A549 (cell line): Measurements from ENCODE around the gene PREX1. TPM values are rescaled to one million over a fixed set of nuclear protein-coding genes. Genes with fewer than 3 reads are reported as not detected.

Experiments used
- ATAC-seq, 2 experiments: fragments of 200-7000 bp in 1 of 2; fragments of >200 bp in 1 of 2; cut with Nextera tagmentation in 1 of 2; cut with Tn5 transposase in 1 of 2; 3 replicates each; pipeline versions ENCODE4 v1.8.0 to v1.9.1; 2018 to 2020; ENCODE audit warnings: mild to moderate bottlenecking in 1 of 2, moderate library complexity in 1 of 2
- CTCF ChIA-PET: fragments of 300-600 bp; sonication (Branson Sonifier 250); formaldehyde crosslinking; extraction: SDS; loops from one replicate; lab custom pipeline; 2021; ENCODE audit warnings: antibody characterized with exemption, inconsistent platforms; lab: Yijun Ruan, JAX
- POLR2A ChIA-PET: fragments of 350-600 bp; formaldehyde crosslinking; extraction: SDS; loops from one replicate; lab custom pipeline; 2021; ENCODE audit warnings: antibody characterized with exemption, inconsistent platforms; lab: Yijun Ruan, JAX
- DNase-seq, 2 experiments: peaks; one replicate each; pipeline versions ENCODE4 v3.0.0 to v3.0.0-alpha.2; 2011 to 2016; ENCODE audit warnings: low read depth in 1 of 2, low spot score in 1 of 2
- FAIRE-seq: peaks from 2 replicates; lab custom pipeline; 2011; peaks lifted over from hg19 to GRCh38; lab: Jason Lieb, UNC
- H3K27ac ChIP-seq, 2 experiments: fragments of >200 bp; sonication (Bioruptor Twin); formaldehyde crosslinking; 3 replicates each; pipeline ENCODE4 v1.5.1; 2016 to 2017
- H3K4me1 ChIP-seq: fragments of >200 bp; sonication (Bioruptor Twin); formaldehyde crosslinking; 3 replicates; pipeline ENCODE4 v1.6.1; 2016
- H3K4me2 ChIP-seq: fragments of >200 bp; sonication (Bioruptor Twin); formaldehyde crosslinking; 3 replicates; pipeline ENCODE4 v1.6.1; 2016
- H3K4me3 ChIP-seq: fragments of >200 bp; sonication (Bioruptor Twin); formaldehyde crosslinking; 3 replicates; pipeline ENCODE4 v1.5.1; 2016
- H3K9me3 ChIP-seq: fragments of >200 bp; sonication (Bioruptor Twin); formaldehyde crosslinking; 3 replicates; pipeline ENCODE4 v1.6.1; 2016
- CBX2 ChIP-seq: fragments of 200-600 bp; sonication (generic); IDR thresholded peaks from 2 replicates; pipeline ENCODE4 v1.6.1; 2016; ENCODE audit warnings: low read depth, mild to moderate bottlenecking, borderline replicate concordance
- CEBPB ChIP-seq, 2 experiments: fragments of >200 bp in 1 of 2; sonication (Bioruptor Twin) in 1 of 2; formaldehyde crosslinking in 1 of 2; IDR thresholded peaks; 2 replicates each; pipeline ENCODE4 v1.6.1; 2012 to 2016
- CHD4 ChIP-seq: fragments of 200-600 bp; sonication (generic); IDR thresholded peaks from 2 replicates; pipeline ENCODE4 v1.6.1; 2016; ENCODE audit warnings: antibody characterized with exemption, mild to moderate bottlenecking, borderline replicate concordance
- EHF ChIP-seq: fragments of 250-450 bp; sonication (Bioruptor Pico); IDR thresholded peaks from 2 replicates; pipeline ENCODE4 v1.5.0; 2020; ENCODE audit warnings: mild to moderate bottlenecking
- EHMT2 ChIP-seq: fragments of 200-600 bp; sonication (generic); IDR thresholded peaks from 2 replicates; pipeline ENCODE4 v1.6.1; 2016; ENCODE audit warnings: antibody characterized with exemption, low read depth, mild to moderate bottlenecking, moderate library complexity
- ESRRA ChIP-seq: fragments of 150-350 bp; IDR thresholded peaks from 2 replicates; pipeline ENCODE4 v1.6.1; 2014; ENCODE audit warnings: mild to moderate bottlenecking, low read length, borderline replicate concordance
- GATA3 ChIP-seq: IDR thresholded peaks from 2 replicates; pipeline ENCODE4 v1.6.1; 2012; ENCODE audit warnings: borderline replicate concordance
- HES2 ChIP-seq: fragments of >200 bp; sonication (Bioruptor Twin); formaldehyde crosslinking; IDR thresholded peaks from 2 replicates; pipeline ENCODE4 v1.6.1; 2016
- HEYL ChIP-seq: fragments of 250-450 bp; sonication (Bioruptor Pico); IDR thresholded peaks from 2 replicates; pipeline ENCODE4 v1.8.0; 2021; ENCODE audit warnings: mild to moderate bottlenecking, moderate library complexity
- HOXB13 ChIP-seq: fragments of 250-450 bp; sonication (Bioruptor Pico); IDR thresholded peaks from 2 replicates; pipeline ENCODE4 v1.5.0; 2020; ENCODE audit warnings: low read depth, mild to moderate bottlenecking, moderate library complexity
- JUN ChIP-seq, 2 experiments: fragments of >200 bp; sonication (Bioruptor Twin); formaldehyde crosslinking; IDR thresholded peaks; 2 replicates in 1 of 2; 3 replicates in 1 of 2; pipeline ENCODE4 v1.6.1; 2016 to 2017
- JUNB ChIP-seq: fragments of >200 bp; sonication (Bioruptor Twin); formaldehyde crosslinking; IDR thresholded peaks from 2 replicates; pipeline ENCODE4 v1.6.1; 2016
- KDM1A ChIP-seq: fragments of 200-600 bp; sonication (generic); IDR thresholded peaks from 2 replicates; pipeline ENCODE4 v1.6.1; 2016; ENCODE audit warnings: low read depth, mild to moderate bottlenecking
- NPAS2 ChIP-seq: fragments of 250-450 bp; sonication (Bioruptor Pico); IDR thresholded peaks from 2 replicates; pipeline ENCODE4 v1.8.0; 2022; ENCODE audit warnings: mild to moderate bottlenecking, moderate library complexity, borderline replicate concordance
- NR3C1 ChIP-seq: fragments of >200 bp; sonication (Bioruptor Twin); formaldehyde crosslinking; IDR thresholded peaks from 3 replicates; pipeline ENCODE4 v1.6.1; 2017
- RARB ChIP-seq: fragments of 250-450 bp; sonication (Bioruptor Pico); IDR thresholded peaks from 2 replicates; pipeline ENCODE4 v1.8.0; 2021; ENCODE audit warnings: mild to moderate bottlenecking, moderate library complexity
- SREBF2 ChIP-seq: fragments of 450-650 bp; IDR thresholded peaks from 2 replicates; pipeline ENCODE4 v1.6.1; 2014; ENCODE audit warnings: mild to moderate bottlenecking, moderate library complexity
- TFCP2L1 ChIP-seq: fragments of 250-450 bp; sonication (Bioruptor Pico); IDR thresholded peaks from 2 replicates; pipeline ENCODE4 v1.5.0; 2021; ENCODE audit warnings: mild to moderate bottlenecking
- USF2 ChIP-seq: fragments of 450-650 bp; IDR thresholded peaks from 2 replicates; pipeline ENCODE4 v1.6.1; 2014; ENCODE audit warnings: antibody characterized with exemption
- ZFP36 ChIP-seq: fragments of 450-650 bp; IDR thresholded peaks from 2 replicates; pipeline ENCODE4 v1.6.1; 2014; ENCODE audit warnings: borderline replicate concordance; ENCODE audit not compliant: partially characterized antibody
- ZSCAN20 ChIP-seq: fragments of 250-450 bp; sonication (Bioruptor Pico); IDR thresholded peaks from 2 replicates; pipeline ENCODE4 v1.8.0; 2022; ENCODE audit warnings: mild to moderate bottlenecking, moderate library complexity
- WGBS: methylation state at CpG from one replicate; pipeline ENCODE4 v1.1.6; 2017; ENCODE audit errors: missing lambda C conversion rate; 5-methylcytosine and 5-hydroxymethylcytosine counted together
- polyA plus RNA-seq, 4 experiments: library from polyadenylated mRNA; depleted of rRNA in 3 of 4; stranded (reverse); fragments of >200 nt; fragmentation: RNase III in 1 of 4; extraction: RNeasy Plus Mini Kit Qiagen cat#74134 plus additional on column Dnase treatment in 1 of 4; gene quantifications; 2 replicates in 3 of 4; 3 replicates in 1 of 4; pipeline ENCODE4 v1.2.3, GENCODE V29; 2011 to 2017
- TF ChIP-seq, protein P1 (sequence below): fragments of 150-350 bp; IDR thresholded peaks from 2 replicates; pipeline ENCODE4 v1.6.1; 2014; ENCODE audit warnings: low read depth, mild to moderate bottlenecking, low read length
- TF ChIP-seq, protein P2 (sequence below): fragments of 250-450 bp; sonication (Bioruptor Pico); IDR thresholded peaks from 2 replicates; pipeline ENCODE4 v1.5.0; 2021; ENCODE audit warnings: mild to moderate bottlenecking, moderate library complexity, borderline replicate concordance
- TF ChIP-seq, protein P3 (sequence below): fragments of 250-450 bp; sonication (Bioruptor Pico); IDR thresholded peaks from 2 replicates; pipeline ENCODE4 v1.5.0; 2020; ENCODE audit warnings: low read depth, mild to moderate bottlenecking, moderate library complexity

Gene PREX1
- polyA plus RNA-seq, 2 of the 4 experiments (the other 2 are of a cell fraction) = 3.6 to 4.2 TPM

- POLR2A ChIA-PET = no interaction called here
Measured at GRCh38 chr20:48624315-48625020, 203.3 kb downstream of the PREX1 start.

DNA sequence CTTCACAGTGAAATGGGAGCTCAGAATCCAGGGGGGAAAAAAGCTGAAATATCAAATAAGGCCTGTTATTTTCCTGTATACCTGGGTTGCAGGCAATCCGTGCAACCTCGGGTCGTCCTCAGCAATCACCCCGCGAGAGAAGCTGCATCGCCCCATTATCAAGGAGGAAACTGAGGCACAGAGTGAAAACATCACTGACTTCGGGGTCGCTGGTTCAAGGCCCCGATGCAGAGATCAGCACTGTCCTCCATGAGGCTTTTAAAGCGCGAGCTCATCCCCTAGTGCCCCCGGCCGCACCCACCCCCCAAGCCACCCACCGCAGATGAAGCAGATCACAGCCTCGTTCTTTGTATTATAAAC is 203.9 kb downstream of the PREX1 start:
- no peak overlapping the region for H3K4me3 ChIP-seq
- 91% methylated on average over 15 of the region's 15 CpGs for WGBS
- H3K27ac ChIP-seq = no peak overlapping the region
- H3K4me2 ChIP-seq = no peak overlapping the region
- no peak for ATAC-seq
- CTCF ChIA-PET = interaction anchor here (0.6 to 9.7 kb wide), 5 partner anchors 9 to 961 kb away, joined by 3 to 232 read pairs (median 6); no protein-coding TSS in a partner anchor
- FAIRE-seq = no peak
- TF ChIP-seq ZSCAN20 (CRISPR knock-in tag) = no peak
- TF ChIP-seq HOXB13 (CRISPR knock-in tag) = no peak
- TF ChIP-seq, protein P1, sequence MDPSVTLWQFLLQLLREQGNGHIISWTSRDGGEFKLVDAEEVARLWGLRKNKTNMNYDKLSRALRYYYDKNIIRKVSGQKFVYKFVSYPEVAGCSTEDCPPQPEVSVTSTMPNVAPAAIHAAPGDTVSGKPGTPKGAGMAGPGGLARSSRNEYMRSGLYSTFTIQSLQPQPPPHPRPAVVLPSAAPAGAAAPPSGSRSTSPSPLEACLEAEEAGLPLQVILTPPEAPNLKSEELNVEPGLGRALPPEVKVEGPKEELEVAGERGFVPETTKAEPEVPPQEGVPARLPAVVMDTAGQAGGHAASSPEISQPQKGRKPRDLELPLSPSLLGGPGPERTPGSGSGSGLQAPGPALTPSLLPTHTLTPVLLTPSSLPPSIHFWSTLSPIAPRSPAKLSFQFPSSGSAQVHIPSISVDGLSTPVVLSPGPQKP = no peak
- no peak for TF ChIP-seq CBX2
- TF ChIP-seq ZFP36 = no peak
- no peak for TF ChIP-seq EHF
- no peak for TF ChIP-seq RARB (CRISPR knock-in tag)
- TF ChIP-seq HEYL = no peak
- no peak for TF ChIP-seq NPAS2 (CRISPR knock-in tag)
- TF ChIP-seq JUNB = no peak
- no peak for TF ChIP-seq KDM1A
- no peak for DNase-seq
- H3K4me1 ChIP-seq = peaks cover 28% of the 10 kb centered on the region
- H3K9me3 ChIP-seq = no peaks in the 10 kb centered on the region
- POLR2A ChIA-PET = no interaction called here

More at GRCh38 chr20:48624315-48625020, 203.3 kb downstream of the PREX1 start:
- no peak overlapping the region for H3K27ac ChIP-seq
- CTCF ChIA-PET = interaction anchor here (0.8 to 9.7 kb wide), 6 partner anchors 11 to 961 kb away, joined by 3 to 232 read pairs (median 7); no protein-coding TSS in a partner anchor
- 80% methylated on average over 21 of the region's 23 CpGs for WGBS
- TF ChIP-seq CHD4 = no peak
- no peak for TF ChIP-seq HOXB13 (CRISPR knock-in tag)
- no peak for TF ChIP-seq SREBF2
- TF ChIP-seq TFCP2L1 (CRISPR knock-in tag) = no peak
- TF ChIP-seq, protein P2, sequence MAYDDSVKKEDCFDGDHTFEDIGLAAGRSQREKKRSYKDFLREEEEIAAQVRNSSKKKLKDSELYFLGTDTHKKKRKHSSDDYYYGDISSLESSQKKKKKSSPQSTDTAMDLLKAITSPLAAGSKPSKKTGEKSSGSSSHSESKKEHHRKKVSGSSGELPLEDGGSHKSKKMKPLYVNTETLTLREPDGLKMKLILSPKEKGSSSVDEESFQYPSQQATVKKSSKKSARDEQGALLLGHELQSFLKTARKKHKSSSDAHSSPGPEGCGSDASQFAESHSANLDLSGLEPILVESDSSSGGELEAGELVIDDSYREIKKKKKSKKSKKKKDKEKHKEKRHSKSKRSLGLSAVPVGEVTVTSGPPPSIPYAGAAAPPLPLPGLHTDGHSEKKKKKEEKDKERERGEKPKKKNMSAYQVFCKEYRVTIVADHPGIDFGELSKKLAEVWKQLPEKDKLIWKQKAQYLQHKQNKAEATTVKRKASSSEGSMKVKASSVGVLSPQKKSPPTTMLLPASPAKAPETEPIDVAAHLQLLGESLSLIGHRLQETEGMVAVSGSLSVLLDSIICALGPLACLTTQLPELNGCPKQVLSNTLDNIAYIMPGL (CRISPR knock-in tag) = no peak
- TF ChIP-seq HES2 = no peak
- no peak for TF ChIP-seq EHMT2
- TF ChIP-seq NR3C1 = no peak
- no peak for TF ChIP-seq CEBPB (IDR thresholded peaks at IDR 0.05)
- TF ChIP-seq USF2 = no peak
- no peak for TF ChIP-seq ZSCAN20 (CRISPR knock-in tag)
- TF ChIP-seq, protein P3, sequence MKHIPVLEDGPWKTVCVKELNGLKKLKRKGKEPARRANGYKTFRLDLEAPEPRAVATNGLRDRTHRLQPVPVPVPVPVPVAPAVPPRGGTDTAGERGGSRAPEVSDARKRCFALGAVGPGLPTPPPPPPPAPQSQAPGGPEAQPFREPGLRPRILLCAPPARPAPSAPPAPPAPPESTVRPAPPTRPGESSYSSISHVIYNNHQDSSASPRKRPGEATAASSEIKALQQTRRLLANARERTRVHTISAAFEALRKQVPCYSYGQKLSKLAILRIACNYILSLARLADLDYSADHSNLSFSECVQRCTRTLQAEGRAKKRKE (CRISPR knock-in tag) = no peak
- TF ChIP-seq, protein P1 = no peak
- TF ChIP-seq GATA3 = no peak
- TF ChIP-seq ZFP36 = no peak
- no peak for TF ChIP-seq JUN (IDR thresholded peaks at IDR 0.05)
- no peak for TF ChIP-seq ESRRA
- no peak overlapping the region for H3K4me3 ChIP-seq
- no peak for DNase-seq
- no peaks in the 10 kb centered on the region for H3K9me3 ChIP-seq
- peaks cover 23% of the 10 kb centered on the region for H3K4me1 ChIP-seq
- ATAC-seq = no peak
- no peak overlapping the region for H3K4me2 ChIP-seq
- FAIRE-seq = no peak
